Type B pancreatic cell (in vitro differentiated cells): ENCODE measurements around the gene LRFN5. TPM values are rescaled to one million over a fixed set of nuclear protein-coding genes. Genes with fewer than 3 reads are reported as not detected.

ENCODE experiments used
- DNase-seq: peaks from one replicate; pipeline ENCODE4 v3.0.0; 2021; ENCODE audit warnings: mixed read lengths; ENCODE audit not compliant: unreplicated experiment; ENCODE audit errors: extremely low spot score
- H3K27ac Mint-ChIP-seq: 2 replicates; pipeline ENCODE4 v1.8.0; 2021; ENCODE audit warnings: mild to moderate bottlenecking, mixed read lengths
- H3K27me3 Mint-ChIP-seq: 2 replicates; pipeline ENCODE4 v1.8.0; 2021; ENCODE audit warnings: mixed read lengths
- H3K36me3 Mint-ChIP-seq: 2 replicates; pipeline ENCODE4 v1.8.0; 2021; ENCODE audit warnings: mixed read lengths
- H3K4me1 Mint-ChIP-seq: one replicate; pipeline ENCODE4 v1.8.0; 2021; ENCODE audit warnings: mixed read lengths; ENCODE audit not compliant: unreplicated experiment
- H3K4me3 Mint-ChIP-seq: 2 replicates; pipeline ENCODE4 v1.8.0; 2021; ENCODE audit warnings: mild to moderate bottlenecking, mixed read lengths
- H3K9me3 Mint-ChIP-seq: 2 replicates; pipeline ENCODE4 v1.8.0; 2021; ENCODE audit warnings: mixed read lengths
- total RNA-seq: library from RNA; stranded (reverse); gene quantifications from 2 replicates; pipeline ENCODE4 v1.2.1, GENCODE V29; 2021; ENCODE audit warnings: low replicate concordance
- TF ChIP-seq, protein P1 (sequence below): fragments of 200-600 bp; sonication (generic); conservative IDR thresholded peaks from 2 replicates; pipeline ENCODE4 v1.5.0; 2021; ENCODE audit warnings: antibody characterized with exemption, mild to moderate bottlenecking

The LRFN5 gene
- total RNA-seq, 1 donor from 2014 or later, result 4.6 TPM

DNA sequence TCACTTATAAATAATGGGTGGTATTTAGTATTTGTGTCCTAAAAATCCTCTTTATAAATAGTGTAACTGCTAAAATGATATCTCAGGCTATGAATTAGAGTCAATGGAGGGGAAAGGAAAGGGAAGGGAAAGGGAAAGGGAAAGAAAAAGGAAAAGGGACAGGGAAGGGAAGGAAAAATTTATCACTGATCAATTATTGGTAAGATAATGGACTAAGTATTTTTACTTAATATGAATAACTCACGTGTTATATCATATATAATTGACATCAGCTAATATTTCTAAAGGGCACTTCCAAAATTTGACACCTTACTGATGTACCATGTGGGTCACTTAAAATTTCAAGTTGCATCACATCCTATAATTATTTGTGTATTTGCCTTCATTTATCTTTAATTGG, 193.1 kb downstream of the LRFN5 start:
- H3K27ac Mint-ChIP-seq, result no peak overlapping the region
- H3K4me3 Mint-ChIP-seq, result no peak overlapping the region
- no peaks in the 10 kb centered on the region for H3K27me3 Mint-ChIP-seq
- no peaks in the 10 kb centered on the region for H3K36me3 Mint-ChIP-seq
- TF ChIP-seq, protein P1, sequence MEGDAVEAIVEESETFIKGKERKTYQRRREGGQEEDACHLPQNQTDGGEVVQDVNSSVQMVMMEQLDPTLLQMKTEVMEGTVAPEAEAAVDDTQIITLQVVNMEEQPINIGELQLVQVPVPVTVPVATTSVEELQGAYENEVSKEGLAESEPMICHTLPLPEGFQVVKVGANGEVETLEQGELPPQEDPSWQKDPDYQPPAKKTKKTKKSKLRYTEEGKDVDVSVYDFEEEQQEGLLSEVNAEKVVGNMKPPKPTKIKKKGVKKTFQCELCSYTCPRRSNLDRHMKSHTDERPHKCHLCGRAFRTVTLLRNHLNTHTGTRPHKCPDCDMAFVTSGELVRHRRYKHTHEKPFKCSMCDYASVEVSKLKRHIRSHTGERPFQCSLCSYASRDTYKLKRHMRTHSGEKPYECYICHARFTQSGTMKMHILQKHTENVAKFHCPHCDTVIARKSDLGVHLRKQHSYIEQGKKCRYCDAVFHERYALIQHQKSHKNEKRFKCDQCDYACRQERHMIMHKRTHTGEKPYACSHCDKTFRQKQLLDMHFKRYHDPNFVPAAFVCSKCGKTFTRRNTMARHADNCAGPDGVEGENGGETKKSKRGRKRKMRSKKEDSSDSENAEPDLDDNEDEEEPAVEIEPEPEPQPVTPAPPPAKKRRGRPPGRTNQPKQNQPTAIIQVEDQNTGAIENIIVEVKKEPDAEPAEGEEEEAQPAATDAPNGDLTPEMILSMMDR, result no peak
- DNase-seq, result no peak
- no peaks in the 10 kb centered on the region for H3K4me1 Mint-ChIP-seq
- H3K9me3 Mint-ChIP-seq, result no peaks in the 10 kb centered on the region

GRCh38 chr14:41805633-41806032, 199.0 kb downstream of the LRFN5 start:
- Mint-ChIP-seq H3K9me3 (peaks cover 3% of the 10 kb centered on the region), H3K36me3 (no peaks in the 10 kb centered on the region)
- no peak for DNase-seq

DNA sequence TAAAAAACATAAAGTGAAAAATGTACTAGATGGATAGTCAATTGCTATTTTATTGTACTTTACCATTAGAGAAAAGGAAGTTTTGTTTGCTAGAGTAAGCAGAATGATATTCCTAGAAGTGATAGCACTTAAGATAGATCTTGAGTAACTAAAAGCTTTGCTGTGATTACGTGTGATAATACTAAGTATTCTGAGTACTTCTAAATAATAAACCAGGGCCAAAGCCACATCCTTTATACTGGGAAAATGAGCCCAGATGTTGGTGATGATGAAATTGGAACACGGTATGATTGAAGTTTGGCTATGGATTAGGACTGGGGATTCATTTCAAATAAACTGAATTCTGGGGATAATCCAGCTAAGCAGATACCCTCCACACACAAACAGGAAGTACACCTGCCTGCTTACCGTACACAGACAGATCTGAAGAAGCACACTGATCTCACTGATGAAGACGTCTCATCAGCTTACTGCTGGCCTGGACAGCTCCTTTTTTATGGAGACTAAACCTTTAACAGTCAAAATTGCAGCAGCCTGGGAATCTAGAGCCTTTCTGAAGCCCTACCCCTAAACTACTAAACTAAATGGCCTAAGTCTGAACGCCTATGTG, 199.8 kb downstream of the LRFN5 start:
- Mint-ChIP-seq H3K9me3 (peaks cover 3% of the 10 kb centered on the region), H3K27me3 (no peaks in the 10 kb centered on the region), H3K27ac (no peak overlapping the region)

More at GRCh38 chr14:41805633-41806032, 199.0 kb downstream of the LRFN5 start:
- TF ChIP-seq, protein P1, result no peak
- no peaks in the 10 kb centered on the region for H3K4me1 Mint-ChIP-seq
- no peaks in the 10 kb centered on the region for H3K27me3 Mint-ChIP-seq
- no peak overlapping the region for H3K27ac Mint-ChIP-seq
- H3K4me3 Mint-ChIP-seq, result no peak overlapping the region

DNA sequence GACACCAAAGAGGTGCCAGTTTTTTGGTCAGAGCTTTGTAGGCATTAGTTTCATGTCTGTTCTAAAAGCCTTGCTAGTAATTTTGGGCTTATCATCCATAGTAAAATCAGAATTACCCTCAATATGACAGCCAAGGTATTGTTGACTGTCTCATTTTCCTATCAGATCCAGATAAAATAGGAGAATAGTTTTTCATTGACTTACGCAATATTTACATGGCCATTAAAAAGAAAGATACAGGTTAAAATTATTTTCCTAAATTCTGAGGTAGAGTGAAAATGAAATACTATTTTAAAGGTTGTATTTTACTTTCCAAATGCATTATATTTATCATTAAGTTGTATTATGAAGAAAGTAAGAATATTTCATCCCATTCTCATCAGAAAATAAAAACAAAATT, 203.7 kb downstream of the LRFN5 start:
- TF ChIP-seq, protein P1, result no peak
- H3K36me3 Mint-ChIP-seq, result no peaks in the 10 kb centered on the region
- H3K4me1 Mint-ChIP-seq, result no peaks in the 10 kb centered on the region
- no peak overlapping the region for H3K27ac Mint-ChIP-seq
- H3K27me3 Mint-ChIP-seq, result no peaks in the 10 kb centered on the region
- no peak overlapping the region for H3K4me3 Mint-ChIP-seq
- peaks cover 3% of the 10 kb centered on the region for H3K9me3 Mint-ChIP-seq
- DNase-seq, result no peak

More for the DNA sequence above, 199.8 kb downstream of the LRFN5 start:
- Mint-ChIP-seq H3K4me3 (no peak overlapping the region), H3K36me3 (no peaks in the 10 kb centered on the region), H3K4me1 (no peaks in the 10 kb centered on the region)
- DNase-seq, result no peak
- TF ChIP-seq, protein P1, result no peak

DNA sequence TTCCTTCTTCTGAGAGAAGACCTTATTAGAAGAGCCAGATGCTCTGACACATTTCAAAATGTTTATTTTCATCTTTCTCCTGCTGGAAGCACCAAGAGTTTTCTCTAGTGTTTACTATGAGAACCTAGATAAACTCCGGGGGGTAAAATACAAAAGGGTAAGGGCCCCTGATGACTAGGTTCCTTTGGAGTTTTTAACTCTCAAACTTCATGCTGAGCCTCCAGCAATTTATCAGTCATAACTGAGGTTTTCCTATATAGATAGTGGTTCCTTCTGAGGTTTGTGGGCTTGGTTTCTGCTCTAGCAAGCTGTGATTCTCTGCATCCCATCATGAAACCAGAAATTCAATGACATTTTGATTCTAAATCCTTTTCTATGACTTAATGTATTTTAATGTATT, 210.9 kb downstream of the LRFN5 start:
- no peak for DNase-seq
- no peaks in the 10 kb centered on the region for H3K9me3 Mint-ChIP-seq
- TF ChIP-seq, protein P1, result no peak
- H3K4me1 Mint-ChIP-seq, result no peaks in the 10 kb centered on the region
- H3K27ac Mint-ChIP-seq, result no peak overlapping the region
- H3K36me3 Mint-ChIP-seq, result no peaks in the 10 kb centered on the region
- H3K4me3 Mint-ChIP-seq, result no peak overlapping the region
- H3K27me3 Mint-ChIP-seq, result no peaks in the 10 kb centered on the region
